Left renal pelvis (tissue), 4 donors: ENCODE data around the gene TYMS. TPM values are rescaled to one million over a fixed set of nuclear protein-coding genes. Genes with fewer than 3 reads are reported as not detected.
A peak's percentile ranks its signal among the peaks of the same experiment; 100 is the strongest.

Experiments used
- DNase-seq, 4 donors: peaks; one replicate each; pipeline ENCODE4 v3.0.0-alpha.2; 2013; ENCODE audit warnings: low read depth in 4 of 4, low spot score in 3 of 4
- polyA plus RNA-seq, 4 donors: library from polyadenylated mRNA; unstranded; fragments of 120-200 nt; gene quantifications; one replicate each; pipeline ENCODE4 v1.2.1, GENCODE V29; 2013; ENCODE audit not compliant: insufficient read length in 4 of 4

The TYMS gene
- polyA plus RNA-seq = 100 to 1,000 TPM; 103 to 125 (median 118) TPM

- DNase-seq = peak in 3 of 4 donors; percentile 40 to 57 (median 57)
Measured at GRCh38 chr18:657311-658000, at the start of gene TYMS. TYMS (plus strand) TSS chr18:657653; CDS start chr18:657743, 90 bp downstream.

GRCh38 chr18:607930-608329 is 49.5 kb upstream of the TYMS start:
- DNase-seq = no peak

- no peak for DNase-seq
Measured at GRCh38 chr18:610214-610928, 47.1 kb upstream of the TYMS start.

GRCh38 chr18:612156-612555 is 45.3 kb upstream of the TYMS start:
- no peak for DNase-seq

GRCh38 chr18:614193-614592 is 43.3 kb upstream of the TYMS start:
- no peak for DNase-seq

GRCh38 chr18:615092-615521 is 42.3 kb upstream of the TYMS start:
- DNase-seq = no peak

GRCh38 chr18:615773-616172 is 41.7 kb upstream of the TYMS start:
- no peak for DNase-seq

GRCh38 chr18:616380-616995 is 41.0 kb upstream of the TYMS start:
- no peak for DNase-seq

- no peak for DNase-seq
Measured at GRCh38 chr18:617970-618504, 39.4 kb upstream of the TYMS start.

- DNase-seq = no peak
Measured at GRCh38 chr18:618618-619017, 38.8 kb upstream of the TYMS start.

- DNase-seq = no peak
Measured at GRCh38 chr18:621291-622043, 36.0 kb upstream of the TYMS start.

GRCh38 chr18:622289-622688 is 35.2 kb upstream of the TYMS start:
- no peak for DNase-seq

GRCh38 chr18:623761-624620 is 33.5 kb upstream of the TYMS start:
- peak in 1 of 4 donors; percentile 54 for DNase-seq

GRCh38 chr18:627231-627630 is 30.2 kb upstream of the TYMS start:
- DNase-seq = no peak

GRCh38 chr18:629269-630150 is 27.9 kb upstream of the TYMS start:
- DNase-seq = no peak

GRCh38 chr18:631560-631959 is 25.9 kb upstream of the TYMS start:
- no peak for DNase-seq

- no peak for DNase-seq
Measured at GRCh38 chr18:634551-635045, 22.9 kb upstream of the TYMS start.

- no peak for DNase-seq
Measured at GRCh38 chr18:635171-635570, 22.3 kb upstream of the TYMS start.

- no peak for DNase-seq
Measured at GRCh38 chr18:641224-641623, 16.2 kb upstream of the TYMS start.
